Measurements from ENCODE around the gene MORN1. TPM values are rescaled to one million over a fixed set of nuclear protein-coding genes. Genes with fewer than 3 reads are reported as not detected.

The MORN1 gene
- total RNA-seq, 1 donor = 9.5 TPM

DNA sequence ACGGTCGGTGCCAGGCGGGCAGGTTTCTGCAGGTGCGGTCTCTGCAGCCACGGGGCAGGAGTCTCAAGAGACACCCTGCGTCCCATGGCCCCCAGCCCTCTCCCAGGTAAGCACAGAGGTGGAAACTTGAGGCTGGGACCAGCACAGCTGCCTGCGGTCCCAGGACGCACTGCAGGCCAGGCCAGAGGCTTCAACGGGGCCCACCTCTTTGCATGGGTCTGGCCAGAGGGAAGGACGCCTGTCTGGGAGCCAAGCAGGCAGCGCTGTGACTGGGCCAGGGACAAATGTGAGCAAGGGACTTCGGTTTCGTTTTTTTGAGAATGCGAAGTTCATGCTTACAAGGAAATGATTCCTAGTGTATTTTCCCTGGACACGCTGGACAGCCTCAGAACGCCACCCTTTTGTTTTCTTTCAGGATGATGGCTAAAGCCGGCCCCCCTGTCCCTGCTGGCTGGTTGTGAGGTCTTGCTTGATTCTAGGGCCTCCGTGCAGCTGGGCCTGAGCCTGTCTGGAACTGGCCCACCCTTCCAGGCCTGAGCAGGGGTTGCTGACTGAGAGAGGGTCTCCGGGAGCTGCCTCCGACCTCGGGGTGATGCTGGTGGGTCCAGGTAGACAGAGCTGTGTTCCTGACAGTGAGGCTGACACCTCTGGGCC, 38.3 kb downstream of the MORN1 start:
- DNase-seq (ENCODE audit: low read depth) = no peak
- TF ChIP-seq, protein P1, sequence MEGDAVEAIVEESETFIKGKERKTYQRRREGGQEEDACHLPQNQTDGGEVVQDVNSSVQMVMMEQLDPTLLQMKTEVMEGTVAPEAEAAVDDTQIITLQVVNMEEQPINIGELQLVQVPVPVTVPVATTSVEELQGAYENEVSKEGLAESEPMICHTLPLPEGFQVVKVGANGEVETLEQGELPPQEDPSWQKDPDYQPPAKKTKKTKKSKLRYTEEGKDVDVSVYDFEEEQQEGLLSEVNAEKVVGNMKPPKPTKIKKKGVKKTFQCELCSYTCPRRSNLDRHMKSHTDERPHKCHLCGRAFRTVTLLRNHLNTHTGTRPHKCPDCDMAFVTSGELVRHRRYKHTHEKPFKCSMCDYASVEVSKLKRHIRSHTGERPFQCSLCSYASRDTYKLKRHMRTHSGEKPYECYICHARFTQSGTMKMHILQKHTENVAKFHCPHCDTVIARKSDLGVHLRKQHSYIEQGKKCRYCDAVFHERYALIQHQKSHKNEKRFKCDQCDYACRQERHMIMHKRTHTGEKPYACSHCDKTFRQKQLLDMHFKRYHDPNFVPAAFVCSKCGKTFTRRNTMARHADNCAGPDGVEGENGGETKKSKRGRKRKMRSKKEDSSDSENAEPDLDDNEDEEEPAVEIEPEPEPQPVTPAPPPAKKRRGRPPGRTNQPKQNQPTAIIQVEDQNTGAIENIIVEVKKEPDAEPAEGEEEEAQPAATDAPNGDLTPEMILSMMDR (IDR thresholded peaks at IDR 0.05; ENCODE audit: insufficient read depth, low read depth, low read length) = no peak
- no peak overlapping the region for H3K4me3 ChIP-seq (ENCODE audit: low read depth, low read length)

- DNase-seq (ENCODE audit: low read depth) = no peak
- TF ChIP-seq, protein P1 (IDR thresholded peaks at IDR 0.05; ENCODE audit: insufficient read depth, low read depth, low read length) = no peak
- H3K4me3 ChIP-seq (ENCODE audit: low read depth, low read length) = no peak overlapping the region
Measured at GRCh38 chr1:2352341-2352896, 38.9 kb downstream of the MORN1 start.

DNA sequence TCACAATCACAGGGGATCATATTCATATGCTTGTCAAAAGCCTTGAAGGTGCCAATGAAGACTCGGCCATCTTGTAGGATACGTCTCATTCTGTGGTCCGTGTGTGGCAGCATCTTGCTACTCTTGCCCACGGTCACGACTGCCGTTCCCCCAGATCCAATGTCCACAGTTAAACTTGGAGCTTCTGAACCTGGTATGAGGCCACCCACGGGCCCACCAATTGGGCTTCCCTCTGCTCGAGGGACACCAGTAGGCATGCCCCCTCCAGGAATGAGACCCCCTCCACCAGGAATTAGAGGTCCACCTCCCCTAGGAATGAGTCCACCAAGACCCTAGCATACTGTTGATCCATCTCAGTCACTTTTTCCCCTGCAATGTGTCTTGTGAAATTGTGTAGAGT, 39.6 kb downstream of the MORN1 start:
- TF ChIP-seq, protein P1 (IDR thresholded peaks at IDR 0.05; ENCODE audit: insufficient read depth, low read depth, low read length) = no peak
- no peak overlapping the region for H3K4me3 ChIP-seq (ENCODE audit: low read depth, low read length)
- DNase-seq (ENCODE audit: low read depth) = no peak

DNA sequence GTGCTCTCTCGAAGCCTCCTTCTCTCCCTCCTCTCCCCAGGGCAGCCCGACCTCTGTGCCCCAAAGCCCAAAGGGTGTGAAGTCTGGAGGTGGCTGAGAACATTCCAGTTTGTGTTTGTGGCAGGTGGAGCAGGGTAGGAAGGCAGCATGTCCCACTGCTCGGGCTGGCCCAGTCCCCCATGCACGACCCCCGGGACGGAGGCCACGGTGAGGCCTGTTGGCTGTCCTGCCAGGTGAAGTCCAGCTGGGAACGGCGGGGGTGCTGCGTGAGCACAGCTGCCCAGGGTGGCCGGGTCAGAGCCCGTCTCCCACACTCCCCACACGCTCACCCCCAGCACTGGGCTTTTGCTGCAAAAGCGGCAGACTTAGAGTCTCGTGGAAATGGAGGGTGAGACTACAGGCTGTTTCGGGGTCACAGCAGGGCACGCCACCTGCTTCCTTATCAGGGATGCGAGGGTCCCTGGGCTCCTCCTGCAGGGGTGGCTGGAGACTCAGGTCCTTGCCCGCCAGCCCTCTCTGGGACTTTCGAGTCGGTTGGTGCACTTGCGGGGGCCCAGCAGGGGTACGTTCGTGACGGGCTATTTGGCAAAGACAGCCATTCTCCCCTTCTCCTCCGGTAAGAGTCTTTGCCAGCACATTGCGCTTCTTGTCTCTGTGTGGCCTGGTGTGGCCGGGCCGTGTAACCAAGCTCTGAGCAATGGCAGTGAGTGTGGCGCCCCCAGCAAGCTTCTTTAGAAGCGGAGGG, 40.3 kb downstream of the MORN1 start:
- no peak overlapping the region for H3K4me3 ChIP-seq (ENCODE audit: low read depth, low read length)
- no peak for DNase-seq (ENCODE audit: low read depth)
- TF ChIP-seq, protein P1 (IDR thresholded peaks at IDR 0.05; ENCODE audit: insufficient read depth, low read depth, low read length) = no peak

DNA sequence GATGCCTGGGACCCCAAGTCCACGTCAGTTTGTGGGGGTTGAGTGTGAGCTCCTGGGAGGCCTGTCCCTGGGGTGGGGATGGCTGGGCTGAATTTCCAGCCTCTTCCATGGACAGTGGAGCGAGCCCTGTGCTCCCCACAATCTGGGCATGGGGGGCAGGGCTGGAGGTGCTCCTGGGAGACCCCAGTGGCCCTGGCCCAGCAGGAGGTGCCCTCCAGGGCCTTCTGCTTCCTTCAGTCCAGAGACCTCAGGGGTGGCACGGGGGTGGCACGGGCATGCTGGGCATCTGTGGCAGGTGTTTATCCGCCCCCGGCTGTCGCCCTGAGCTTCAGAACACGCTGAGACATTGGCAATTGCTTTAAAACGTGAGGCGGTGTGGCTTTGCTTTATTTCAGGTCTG, 40.9 kb downstream of the MORN1 start:
- H3K4me3 ChIP-seq (ENCODE audit: low read depth, low read length) = no peak overlapping the region
- TF ChIP-seq, protein P1 (IDR thresholded peaks at IDR 0.05; ENCODE audit: insufficient read depth, low read depth, low read length) = no peak
- no peak for DNase-seq (ENCODE audit: low read depth)

DNA sequence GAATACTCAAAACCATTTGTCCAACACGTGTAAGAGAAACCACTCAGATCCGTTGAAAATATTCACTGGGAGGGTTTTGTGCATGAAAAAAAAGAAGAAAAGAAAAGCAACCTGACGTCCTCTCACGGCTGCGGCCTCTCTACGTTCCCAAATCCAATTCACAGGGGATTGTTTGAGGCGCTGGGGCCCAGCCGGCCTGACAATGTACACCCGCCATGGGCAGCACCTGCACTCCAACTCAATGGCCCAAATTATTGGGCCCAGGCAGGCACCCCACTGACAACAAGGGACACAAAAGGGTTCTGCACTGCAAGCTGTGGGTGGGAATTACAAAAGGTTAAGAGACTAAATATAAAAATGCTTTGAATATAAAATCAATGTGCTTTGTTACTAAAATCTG, 41.5 kb downstream of the MORN1 start:
- no peak for DNase-seq (ENCODE audit: low read depth)
- H3K4me3 ChIP-seq (ENCODE audit: low read depth, low read length) = no peak overlapping the region
- TF ChIP-seq, protein P1 (IDR thresholded peaks at IDR 0.05; ENCODE audit: insufficient read depth, low read depth, low read length) = no peak
